ENCODE data around the gene ANGPTL2. TPM values are rescaled to one million over a fixed set of nuclear protein-coding genes. Genes with fewer than 3 reads are reported as not detected.

Gene ANGPTL2
- total RNA-seq, 1 donor from 2014 or later, result 39.7 TPM

DNA sequence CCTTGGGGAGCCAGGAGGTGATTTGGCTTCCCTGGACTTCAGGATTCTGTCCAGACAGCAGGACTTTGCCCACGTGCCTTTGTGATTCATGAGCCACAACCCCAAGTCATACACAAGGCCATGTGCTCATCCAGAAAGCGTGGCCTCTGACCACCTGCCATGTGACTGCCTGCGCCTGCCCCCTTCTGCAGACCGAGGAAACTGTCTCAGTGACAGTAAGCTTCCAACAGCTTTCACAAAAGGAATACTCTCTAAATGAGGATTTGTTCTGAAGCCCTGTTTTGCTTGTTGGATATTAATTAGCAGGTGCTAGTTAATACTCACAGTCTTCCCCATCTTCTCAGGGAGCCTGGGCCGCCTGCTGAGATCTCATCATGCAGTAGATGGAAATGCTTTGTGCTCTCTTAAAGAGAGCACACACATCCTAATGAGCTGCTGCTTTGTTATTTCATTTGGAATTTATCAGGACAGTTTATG lies 36.9 kb upstream of the ANGPTL2 start:
- Mint-ChIP-seq H3K27ac (ENCODE audit: unreplicated experiment) (peak overlapping the region; percentile 30), H3K4me3 (ENCODE audit: unreplicated experiment) (no peak overlapping the region), H3K4me1 (ENCODE audit: low read depth) (peaks cover 49% of the 10 kb centered on the region), H3K9me3 (ENCODE audit: low read depth) (no peaks in the 10 kb centered on the region), H3K27me3 (ENCODE audit: low read depth) (no peaks in the 10 kb centered on the region), H3K36me3 (ENCODE audit: low read depth) (no peaks in the 10 kb centered on the region)
- no peak for DNase-seq (ENCODE audit: low spot score)
- TF ChIP-seq, protein P1, sequence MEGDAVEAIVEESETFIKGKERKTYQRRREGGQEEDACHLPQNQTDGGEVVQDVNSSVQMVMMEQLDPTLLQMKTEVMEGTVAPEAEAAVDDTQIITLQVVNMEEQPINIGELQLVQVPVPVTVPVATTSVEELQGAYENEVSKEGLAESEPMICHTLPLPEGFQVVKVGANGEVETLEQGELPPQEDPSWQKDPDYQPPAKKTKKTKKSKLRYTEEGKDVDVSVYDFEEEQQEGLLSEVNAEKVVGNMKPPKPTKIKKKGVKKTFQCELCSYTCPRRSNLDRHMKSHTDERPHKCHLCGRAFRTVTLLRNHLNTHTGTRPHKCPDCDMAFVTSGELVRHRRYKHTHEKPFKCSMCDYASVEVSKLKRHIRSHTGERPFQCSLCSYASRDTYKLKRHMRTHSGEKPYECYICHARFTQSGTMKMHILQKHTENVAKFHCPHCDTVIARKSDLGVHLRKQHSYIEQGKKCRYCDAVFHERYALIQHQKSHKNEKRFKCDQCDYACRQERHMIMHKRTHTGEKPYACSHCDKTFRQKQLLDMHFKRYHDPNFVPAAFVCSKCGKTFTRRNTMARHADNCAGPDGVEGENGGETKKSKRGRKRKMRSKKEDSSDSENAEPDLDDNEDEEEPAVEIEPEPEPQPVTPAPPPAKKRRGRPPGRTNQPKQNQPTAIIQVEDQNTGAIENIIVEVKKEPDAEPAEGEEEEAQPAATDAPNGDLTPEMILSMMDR (IDR thresholded peaks at IDR 0.05), result peak; percentile 47

DNA sequence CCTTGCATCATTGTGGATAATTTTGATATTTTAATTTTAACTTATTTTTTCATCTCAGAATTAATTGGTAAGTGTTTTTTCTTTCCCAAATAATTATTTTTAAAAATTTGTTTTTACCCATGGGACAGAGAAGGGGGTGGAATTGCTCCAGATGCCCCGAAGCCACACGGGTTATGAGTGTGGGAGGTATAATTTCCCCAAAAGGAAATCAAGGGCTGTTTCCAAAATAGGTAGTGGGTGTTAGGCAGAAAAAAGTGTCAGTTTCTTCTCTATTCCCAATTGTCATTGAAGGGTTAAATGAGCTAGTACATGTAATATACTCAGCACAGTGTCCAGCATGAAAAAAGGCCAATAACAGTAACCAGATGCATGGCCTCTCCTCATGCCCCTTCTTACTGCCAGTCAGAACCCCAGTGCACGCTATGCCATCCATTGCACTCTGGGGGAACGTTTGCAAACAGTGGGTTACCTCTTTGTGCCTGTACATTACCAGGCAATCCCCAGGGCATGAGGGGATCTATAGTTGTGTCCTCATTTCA lies 36.4 kb upstream of the ANGPTL2 start:
- Mint-ChIP-seq H3K36me3 (ENCODE audit: low read depth) (no peaks in the 10 kb centered on the region), H3K4me3 (ENCODE audit: unreplicated experiment) (no peak overlapping the region), H3K4me1 (ENCODE audit: low read depth) (peaks cover 51% of the 10 kb centered on the region), H3K27me3 (ENCODE audit: low read depth) (no peaks in the 10 kb centered on the region), H3K9me3 (ENCODE audit: low read depth) (no peaks in the 10 kb centered on the region), H3K27ac (ENCODE audit: unreplicated experiment) (peak overlapping the region; percentile 30)
- DNase-seq (ENCODE audit: low spot score), result no peak
- TF ChIP-seq, protein P1 (IDR thresholded peaks at IDR 0.05), result no peak

DNA sequence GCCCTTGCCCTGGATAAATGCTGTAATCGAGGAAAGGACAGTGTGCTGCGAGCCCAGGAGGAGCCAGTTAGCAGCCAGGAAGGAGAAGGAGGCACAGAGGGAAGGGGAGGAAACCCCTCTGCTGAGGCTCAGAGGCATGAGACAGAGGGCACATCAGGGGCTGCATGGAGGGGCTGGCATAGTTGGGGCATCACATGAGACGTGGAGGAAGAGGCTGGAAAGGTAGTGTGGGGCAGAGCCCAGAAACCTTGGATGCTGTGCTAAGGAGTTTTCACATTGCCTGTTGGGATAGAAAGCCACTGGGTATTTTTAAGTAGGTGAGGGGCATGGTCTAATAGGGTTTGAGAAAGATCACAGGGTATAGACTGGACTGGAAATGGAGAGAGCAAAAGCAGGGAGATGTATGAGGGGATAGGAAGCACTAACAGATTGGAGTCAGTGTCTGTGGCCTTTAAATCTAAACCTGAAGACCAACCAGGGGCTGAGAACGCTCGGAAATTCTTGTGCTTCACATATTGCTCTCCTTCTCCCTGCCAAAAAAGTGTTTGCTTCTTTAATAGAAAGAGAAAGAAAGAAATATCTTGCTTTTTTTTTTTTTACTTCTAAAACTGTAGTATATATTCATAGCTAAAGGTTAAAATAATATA lies 33.0 kb upstream of the ANGPTL2 start:
- H3K27ac Mint-ChIP-seq (ENCODE audit: unreplicated experiment), result peak overlapping the region; percentile 72
- H3K36me3 Mint-ChIP-seq (ENCODE audit: low read depth), result no peaks in the 10 kb centered on the region
- DNase-seq (ENCODE audit: low spot score), result peak; percentile 41
- TF ChIP-seq, protein P1 (IDR thresholded peaks at IDR 0.05), result no peak
- H3K9me3 Mint-ChIP-seq (ENCODE audit: low read depth), result no peaks in the 10 kb centered on the region
- no peaks in the 10 kb centered on the region for H3K27me3 Mint-ChIP-seq (ENCODE audit: low read depth)
- H3K4me1 Mint-ChIP-seq (ENCODE audit: low read depth), result peaks cover 29% of the 10 kb centered on the region
- H3K4me3 Mint-ChIP-seq (ENCODE audit: unreplicated experiment), result no peak overlapping the region

DNA sequence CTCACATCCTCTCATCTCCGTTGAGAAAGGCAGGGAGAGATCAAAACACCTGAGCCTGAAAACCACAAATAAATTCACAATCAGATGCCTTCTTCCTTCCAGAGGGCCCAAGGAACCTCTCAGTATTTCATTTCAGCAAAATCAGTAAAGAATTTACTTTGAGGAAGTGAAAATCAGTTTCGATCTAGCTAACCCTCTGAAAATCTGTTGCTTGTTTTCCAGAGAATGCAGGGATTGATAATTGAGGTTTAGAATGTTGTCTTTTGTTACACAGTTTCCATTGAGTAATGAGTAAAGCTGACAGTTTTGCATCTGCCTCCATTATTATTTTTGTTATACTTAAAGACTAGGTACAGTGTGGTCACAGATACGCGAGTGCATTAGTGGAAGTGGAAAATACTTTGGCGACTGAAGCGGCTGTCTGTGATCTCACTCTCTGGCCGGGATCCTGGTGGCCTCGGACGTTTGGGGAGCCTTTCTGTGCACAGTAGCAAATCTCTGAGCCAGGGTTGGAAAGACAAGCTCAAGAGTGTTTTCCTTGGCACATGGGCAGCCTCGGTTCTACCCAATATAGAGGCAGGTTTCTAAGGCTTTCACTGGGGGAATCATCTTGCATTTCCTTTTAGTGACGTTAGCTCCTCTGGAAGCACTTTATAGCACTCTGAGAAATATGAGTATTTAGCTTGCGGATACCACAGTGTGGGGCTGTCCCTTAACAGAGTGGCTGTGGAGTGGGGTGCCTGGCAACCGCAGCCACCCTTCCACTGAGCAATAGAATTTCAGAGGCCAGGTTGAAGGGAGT lies 32.2 kb upstream of the ANGPTL2 start:
- no peaks in the 10 kb centered on the region for H3K36me3 Mint-ChIP-seq (ENCODE audit: low read depth)
- peak; percentile 28 for DNase-seq (ENCODE audit: low spot score)
- H3K27ac Mint-ChIP-seq (ENCODE audit: unreplicated experiment), result peak overlapping the region; percentile 72
- no peaks in the 10 kb centered on the region for H3K9me3 Mint-ChIP-seq (ENCODE audit: low read depth)
- TF ChIP-seq, protein P1 (IDR thresholded peaks at IDR 0.05), result no peak
- no peaks in the 10 kb centered on the region for H3K27me3 Mint-ChIP-seq (ENCODE audit: low read depth)
- H3K4me3 Mint-ChIP-seq (ENCODE audit: unreplicated experiment), result peak overlapping the region; percentile 34
- H3K4me1 Mint-ChIP-seq (ENCODE audit: low read depth), result peaks cover 24% of the 10 kb centered on the region

DNA sequence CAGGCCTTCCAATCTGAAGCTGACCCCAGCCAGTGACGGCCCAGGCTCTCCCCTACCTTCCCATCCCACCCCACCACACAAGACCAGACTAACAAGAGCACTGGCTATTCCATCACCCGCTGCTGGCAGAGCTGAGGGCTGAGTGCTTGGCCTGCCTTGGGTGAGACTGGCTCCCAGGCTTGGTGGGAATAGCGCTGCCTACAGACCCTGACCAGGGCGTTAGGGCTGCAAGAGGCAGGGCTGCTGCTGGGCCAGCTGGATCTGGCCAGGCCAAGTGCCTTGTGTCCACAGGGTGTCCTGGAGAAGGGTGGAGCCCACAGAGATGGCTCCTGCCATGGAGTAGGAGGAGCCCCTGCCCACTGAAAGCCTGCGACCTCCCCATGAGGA lies 31.6 kb upstream of the ANGPTL2 start:
- Mint-ChIP-seq H3K36me3 (ENCODE audit: low read depth) (no peaks in the 10 kb centered on the region), H3K9me3 (ENCODE audit: low read depth) (no peaks in the 10 kb centered on the region), H3K4me3 (ENCODE audit: unreplicated experiment) (no peak overlapping the region), H3K4me1 (ENCODE audit: low read depth) (peaks cover 18% of the 10 kb centered on the region), H3K27me3 (ENCODE audit: low read depth) (no peaks in the 10 kb centered on the region), H3K27ac (ENCODE audit: unreplicated experiment) (peak overlapping the region; percentile 72)
- TF ChIP-seq, protein P1 (IDR thresholded peaks at IDR 0.05), result no peak
- DNase-seq (ENCODE audit: low spot score), result no peak

Measured in chondrocyte (in vitro differentiated cells).